ENCODE results near the gene SEPTIN10.

- TF ChIP-seq POLR2A (IDR thresholded peaks at IDR 0.05), result no peak
- TF ChIP-seq, protein P1, sequence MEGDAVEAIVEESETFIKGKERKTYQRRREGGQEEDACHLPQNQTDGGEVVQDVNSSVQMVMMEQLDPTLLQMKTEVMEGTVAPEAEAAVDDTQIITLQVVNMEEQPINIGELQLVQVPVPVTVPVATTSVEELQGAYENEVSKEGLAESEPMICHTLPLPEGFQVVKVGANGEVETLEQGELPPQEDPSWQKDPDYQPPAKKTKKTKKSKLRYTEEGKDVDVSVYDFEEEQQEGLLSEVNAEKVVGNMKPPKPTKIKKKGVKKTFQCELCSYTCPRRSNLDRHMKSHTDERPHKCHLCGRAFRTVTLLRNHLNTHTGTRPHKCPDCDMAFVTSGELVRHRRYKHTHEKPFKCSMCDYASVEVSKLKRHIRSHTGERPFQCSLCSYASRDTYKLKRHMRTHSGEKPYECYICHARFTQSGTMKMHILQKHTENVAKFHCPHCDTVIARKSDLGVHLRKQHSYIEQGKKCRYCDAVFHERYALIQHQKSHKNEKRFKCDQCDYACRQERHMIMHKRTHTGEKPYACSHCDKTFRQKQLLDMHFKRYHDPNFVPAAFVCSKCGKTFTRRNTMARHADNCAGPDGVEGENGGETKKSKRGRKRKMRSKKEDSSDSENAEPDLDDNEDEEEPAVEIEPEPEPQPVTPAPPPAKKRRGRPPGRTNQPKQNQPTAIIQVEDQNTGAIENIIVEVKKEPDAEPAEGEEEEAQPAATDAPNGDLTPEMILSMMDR (IDR thresholded peaks at IDR 0.05), result no peak
Observed at GRCh38 chr2:109494351-109494750, 119.4 kb downstream of the SEPTIN10 start.

Data from tibial nerve (tissue), 3 donors.